NCI-H748 treated with DMSO at 0.1 percent for 48 hours (cell line): ENCODE data around the gene KRT72.

ENCODE experiments used
- DNase-seq: peaks from one replicate; lab custom pipeline; 2025; lab: John Stamatoyannopoulos, UW

The KRT72 gene

DNA sequence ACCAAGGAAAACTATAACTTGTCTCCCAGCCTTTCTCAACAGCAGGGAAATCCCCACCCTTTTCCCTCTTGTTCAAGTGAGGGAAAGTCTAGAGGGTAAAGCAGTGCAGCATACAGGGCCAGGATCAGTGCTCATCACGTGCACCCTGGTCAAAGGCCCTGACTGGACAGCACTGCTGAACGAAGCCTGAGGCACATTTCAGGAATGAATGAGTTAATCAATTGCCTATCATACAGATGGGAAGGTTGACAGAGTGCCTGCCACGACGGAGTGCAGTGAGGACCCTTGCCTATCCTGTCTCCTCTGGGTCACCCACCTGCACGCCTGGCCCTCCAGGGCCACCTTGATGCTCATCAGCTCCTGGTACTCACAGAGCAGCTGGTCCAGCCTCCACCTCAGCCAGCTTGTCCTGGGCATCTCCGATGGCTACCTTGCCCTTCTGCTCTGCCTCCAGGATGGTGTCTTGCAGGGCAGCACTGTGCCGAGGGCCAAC lies 28.8 kb upstream of the KRT72 start:
- DNase-seq = no peak

DNA sequence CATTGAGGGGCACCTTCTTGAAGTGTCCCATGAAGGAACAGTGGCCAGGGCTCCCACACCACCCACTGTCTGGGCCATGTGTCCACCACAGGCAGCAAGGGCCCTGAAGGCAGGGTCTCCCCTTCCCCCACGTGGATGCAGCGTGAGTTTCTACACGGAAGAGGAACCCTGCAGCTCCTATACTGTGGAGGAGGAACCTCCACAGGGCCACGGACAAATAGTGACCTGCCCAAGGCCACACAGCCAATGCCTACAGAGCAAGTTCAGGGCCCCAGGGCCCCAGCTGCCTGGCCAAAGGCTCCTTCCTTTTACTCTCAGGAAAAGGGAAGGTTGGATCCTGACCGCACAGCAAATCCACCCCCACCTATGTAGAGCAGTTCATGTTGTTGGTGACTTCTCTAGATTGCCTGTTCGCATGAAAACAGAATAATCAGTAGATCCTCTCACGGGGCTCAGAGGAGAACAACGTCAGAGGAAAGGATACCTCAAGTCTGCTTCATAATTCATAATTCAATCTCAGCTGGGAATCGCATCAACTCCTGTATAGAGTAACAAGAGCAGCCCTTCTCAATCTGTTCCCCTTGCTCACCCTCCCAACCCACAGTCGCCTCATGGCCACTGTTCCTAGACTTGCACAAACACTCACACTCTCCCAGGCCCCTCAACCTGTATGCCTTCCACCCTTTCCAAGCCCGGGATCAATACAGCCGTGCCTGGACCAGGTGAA lies 28.2 kb upstream of the KRT72 start:
- DNase-seq = no peak

- DNase-seq = no peak
These were observed 27.6 kb upstream of the KRT72 start for GRCh38 chr12:52628841-52629240.

- no peak for DNase-seq
These were observed 26.8 kb upstream of the KRT72 start for GRCh38 chr12:52628111-52628507.

GRCh38 chr12:52627395-52628110 lies 26.3 kb upstream of the KRT72 start:
- peak; percentile 4 for DNase-seq

GRCh38 chr12:52622349-52622748 lies 21.1 kb upstream of the KRT72 start:
- no peak for DNase-seq

DNA sequence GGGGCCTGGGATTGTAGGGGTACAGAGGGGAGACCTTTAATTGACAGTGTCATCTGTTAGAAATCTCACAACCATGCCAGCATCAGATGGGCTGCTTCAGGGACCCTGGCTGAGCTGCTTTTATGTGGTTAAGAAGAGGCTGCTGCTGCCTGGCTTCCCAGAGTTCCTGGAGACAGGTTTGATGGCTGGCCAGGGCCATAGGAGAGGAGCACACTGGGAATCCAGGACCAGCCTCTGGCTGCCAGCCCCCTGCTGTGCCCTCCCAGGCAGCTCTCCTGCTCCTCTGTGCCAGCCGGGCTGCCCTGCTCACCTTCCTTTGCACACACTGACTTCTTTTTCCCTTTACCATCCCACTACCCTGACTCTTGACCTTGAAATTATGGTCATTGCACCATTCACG lies 17.6 kb upstream of the KRT72 start:
- DNase-seq = no peak

DNA sequence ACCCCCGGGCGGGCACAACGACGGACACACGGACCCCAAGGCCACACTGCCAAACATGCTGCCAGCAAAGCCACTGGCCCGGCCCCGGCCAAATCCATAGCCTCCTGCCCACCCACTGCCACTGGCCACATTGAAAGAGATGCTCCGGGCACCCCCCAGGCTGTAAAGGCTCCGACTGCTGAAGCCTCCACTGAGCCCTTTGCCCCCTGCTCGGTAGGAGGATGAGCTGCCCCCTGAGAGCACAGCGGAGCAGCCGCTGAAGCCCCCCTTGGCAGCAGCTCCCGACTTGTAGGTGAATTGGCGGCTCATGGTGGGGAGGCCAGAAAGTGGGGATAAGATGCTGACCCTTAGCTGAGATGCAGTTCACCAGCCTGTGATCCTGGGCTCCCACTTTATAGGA lies 17.0 kb upstream of the KRT72 start, which contains the start of gene KRT73:
KRT73 (minus strand) TSS at position 344 of the 400 bp plus-strand sequence; CDS start at position 309, 35 bp downstream.
- DNase-seq = no peak

DNA sequence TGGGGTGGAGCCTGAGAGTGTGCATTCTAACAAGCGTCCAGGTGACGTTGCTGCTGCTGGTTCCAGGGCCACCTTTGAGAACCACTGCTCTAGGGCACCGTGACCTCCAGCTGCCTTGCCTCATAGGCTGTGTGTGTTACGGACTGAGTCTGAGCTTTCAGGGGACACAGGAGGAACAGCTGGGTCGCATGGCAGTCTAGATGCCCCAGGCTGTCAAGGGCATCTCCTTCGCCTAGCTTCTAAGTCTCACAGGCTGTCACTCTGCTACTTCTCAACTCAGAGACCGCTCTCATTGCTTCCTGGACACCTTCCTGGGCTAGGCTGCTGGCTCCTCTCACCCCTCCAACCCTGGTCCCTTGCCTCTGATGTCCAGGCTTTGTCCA lies 16.1 kb upstream of the KRT72 start:
- DNase-seq = no peak

DNA sequence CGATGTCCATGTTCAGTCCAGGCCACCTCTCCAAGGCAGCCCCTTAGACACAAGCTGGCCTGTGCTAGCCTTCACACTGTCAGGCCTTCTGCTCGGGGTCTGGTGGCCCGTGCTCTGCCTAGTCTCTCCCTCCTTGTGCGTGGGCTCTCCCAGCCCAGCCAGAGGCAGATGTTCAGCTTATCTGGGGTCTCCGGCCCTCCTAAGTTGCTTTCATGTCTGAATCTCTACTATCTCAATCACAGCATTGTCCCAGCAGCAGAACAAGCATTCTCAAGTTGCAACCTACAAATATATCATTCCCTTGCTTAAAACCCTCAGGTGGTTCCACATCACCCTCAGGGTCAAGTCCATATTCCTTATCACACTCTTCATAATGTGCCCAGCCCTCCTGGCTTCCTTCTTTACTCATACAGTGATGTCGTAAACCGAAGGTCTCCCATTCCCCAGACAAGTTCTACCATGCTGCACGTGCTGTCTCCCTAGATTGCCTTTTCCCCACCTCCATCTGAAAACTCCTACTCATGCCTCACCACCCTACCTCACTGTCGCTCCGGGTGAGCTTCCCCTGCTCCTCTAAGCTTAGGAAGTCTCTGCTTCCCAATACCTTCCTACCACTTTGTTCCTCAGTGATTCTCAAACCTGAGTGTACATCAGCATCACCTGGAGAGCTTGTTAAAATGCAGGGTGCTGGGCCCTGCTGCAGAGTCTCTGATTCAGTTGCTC lies 15.6 kb upstream of the KRT72 start:
- DNase-seq = no peak

DNA sequence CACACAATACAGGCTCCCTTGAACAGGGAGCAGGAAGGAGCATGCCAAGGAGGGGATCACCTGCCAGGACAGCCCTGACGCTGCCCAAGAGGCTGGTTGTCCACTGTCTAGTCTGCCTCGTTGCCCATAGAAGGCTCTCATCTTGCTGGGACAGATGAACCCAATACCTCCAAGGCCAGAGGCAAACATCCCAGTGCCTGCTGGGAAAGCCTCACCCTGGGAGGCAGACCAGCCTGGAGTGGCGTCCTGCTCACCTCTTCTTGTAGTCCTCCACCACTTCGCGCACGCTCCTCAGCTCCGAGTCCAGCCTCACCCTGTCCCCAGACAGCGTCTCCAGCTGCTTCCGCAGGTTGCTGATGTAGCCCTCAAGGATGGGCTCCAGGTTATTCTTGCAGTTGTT lies 14.6 kb upstream of the KRT72 start:
- no peak for DNase-seq

GRCh38 chr12:52615208-52615868 lies 14.1 kb upstream of the KRT72 start:
- no peak for DNase-seq

- no peak for DNase-seq
These were observed 13.3 kb upstream of the KRT72 start for GRCh38 chr12:52614381-52615207.

- DNase-seq = no peak
These were observed 12.2 kb upstream of the KRT72 start for GRCh38 chr12:52613384-52614030.

GRCh38 chr12:52612431-52613383 lies 11.4 kb upstream of the KRT72 start:
- no peak for DNase-seq

DNA sequence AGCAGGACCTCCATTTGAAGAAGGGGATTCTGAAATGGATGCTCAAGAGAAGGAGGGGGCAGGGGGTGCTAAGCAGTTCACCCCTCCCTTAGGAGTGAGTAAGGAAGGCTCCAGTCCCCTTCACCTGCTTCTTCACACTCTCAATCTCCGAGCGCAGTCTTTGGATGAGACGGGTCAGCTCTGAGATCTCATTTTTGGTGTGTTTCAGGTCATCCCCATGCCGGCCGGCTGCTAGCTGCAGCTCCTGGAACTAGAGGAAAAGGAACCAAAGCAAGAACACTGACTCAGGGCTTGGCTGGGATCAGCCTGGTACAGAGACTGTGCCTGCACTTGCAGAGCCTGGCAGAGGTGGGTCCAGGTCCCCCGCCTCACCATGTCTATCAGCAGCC lies 9.8 kb upstream of the KRT72 start:
- DNase-seq = no peak

DNA sequence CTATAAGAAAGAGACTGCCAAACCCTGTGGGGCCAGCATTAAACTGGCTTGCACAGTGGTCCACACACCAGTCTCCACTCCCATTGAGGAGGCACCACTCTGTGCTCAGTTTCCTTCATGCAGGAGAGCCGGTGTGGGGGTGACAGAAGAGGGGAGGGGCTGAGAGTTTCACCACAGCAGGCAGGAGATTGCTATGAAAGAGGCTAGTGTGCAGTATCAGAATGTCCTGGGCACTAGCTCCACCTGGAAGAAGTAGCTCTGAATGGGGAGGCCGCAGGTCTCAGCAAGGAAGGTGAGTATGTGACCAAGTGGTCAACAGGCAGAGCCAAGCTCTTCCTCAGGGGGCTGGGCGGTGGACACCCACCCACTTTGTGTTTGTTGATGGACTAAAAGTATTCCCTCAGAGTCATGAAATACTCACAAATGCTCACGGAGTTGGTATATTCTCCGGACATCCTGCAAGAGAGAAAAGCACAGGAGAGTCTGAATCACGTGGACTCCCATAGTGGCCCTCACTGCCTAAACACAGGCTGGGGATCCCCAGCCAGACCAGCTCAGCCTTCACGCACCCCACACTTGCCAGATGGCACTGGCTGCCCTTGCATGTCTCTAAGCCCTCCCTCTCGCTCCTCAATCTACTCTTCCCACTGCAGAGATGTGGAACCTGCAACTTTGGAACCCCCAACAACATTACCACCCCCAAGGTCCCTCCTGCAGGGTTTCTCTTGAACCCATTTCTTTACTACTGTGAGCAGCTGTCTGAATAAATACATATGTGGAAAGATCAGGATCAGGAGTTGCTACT lies 7.8 kb upstream of the KRT72 start:
- no peak for DNase-seq

DNA sequence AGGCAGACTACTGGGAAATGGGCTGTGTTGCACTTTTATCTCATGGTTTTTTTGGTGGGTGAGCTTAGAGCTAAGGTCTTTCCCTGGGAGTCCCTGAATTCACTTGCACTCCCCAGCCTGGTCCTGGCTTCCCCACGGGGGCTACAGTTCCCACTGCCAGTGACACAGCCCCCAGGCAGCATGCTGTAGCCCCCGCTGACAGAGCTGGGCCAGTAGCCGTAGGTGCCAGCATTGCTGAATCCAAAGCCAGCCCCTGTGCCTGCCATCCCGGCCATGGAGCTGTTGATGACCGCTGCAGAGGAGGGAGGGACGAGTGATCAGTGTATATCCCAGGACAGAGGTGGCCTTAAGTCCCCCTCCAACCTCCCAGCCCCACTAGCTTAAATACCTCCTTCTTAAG lies 6.9 kb upstream of the KRT72 start:
- DNase-seq = no peak

DNA sequence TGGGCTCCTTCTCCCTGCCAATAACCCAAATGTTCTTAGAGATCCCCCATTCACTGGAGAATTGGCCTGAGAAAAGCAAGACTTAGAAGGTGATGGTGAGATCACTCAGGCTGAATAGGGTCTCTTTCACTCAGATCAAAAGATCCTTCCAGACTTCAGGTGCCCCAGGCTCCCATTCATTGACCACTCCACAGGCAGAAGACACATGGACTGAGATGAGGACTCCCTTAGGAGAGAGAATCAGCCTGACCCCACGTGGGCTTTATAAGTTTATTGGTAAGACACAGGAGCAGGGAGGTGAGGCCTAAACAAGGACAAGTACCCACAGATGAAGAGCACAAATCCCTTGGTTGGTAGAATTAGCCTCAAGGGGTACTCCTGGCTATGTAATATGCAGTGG lies 6.1 kb upstream of the KRT72 start:
- DNase-seq = no peak
